Lower leg skin (tissue), 3 donors: ENCODE measurements around the gene IMPACT.

Experiments used
- POLR2A ChIP-seq, 2 donors: fragments of 450-650 bp; IDR thresholded peaks; one replicate each; pipeline ENCODE4 v1.6.1; 2016 to 2017; ENCODE audit warnings: antibody characterized with exemption in 2 of 2, mild to moderate bottlenecking in 1 of 2, moderate library complexity in 1 of 2
- TF ChIP-seq, protein P1 (sequence below), 3 donors: fragments of 450-650 bp; IDR thresholded peaks; one replicate each; pipeline ENCODE4 v1.5.1; 2016; ENCODE audit warnings: antibody characterized with exemption in 3 of 3, mild to moderate bottlenecking in 3 of 3, moderate library complexity in 2 of 3

- TF ChIP-seq, protein P1, sequence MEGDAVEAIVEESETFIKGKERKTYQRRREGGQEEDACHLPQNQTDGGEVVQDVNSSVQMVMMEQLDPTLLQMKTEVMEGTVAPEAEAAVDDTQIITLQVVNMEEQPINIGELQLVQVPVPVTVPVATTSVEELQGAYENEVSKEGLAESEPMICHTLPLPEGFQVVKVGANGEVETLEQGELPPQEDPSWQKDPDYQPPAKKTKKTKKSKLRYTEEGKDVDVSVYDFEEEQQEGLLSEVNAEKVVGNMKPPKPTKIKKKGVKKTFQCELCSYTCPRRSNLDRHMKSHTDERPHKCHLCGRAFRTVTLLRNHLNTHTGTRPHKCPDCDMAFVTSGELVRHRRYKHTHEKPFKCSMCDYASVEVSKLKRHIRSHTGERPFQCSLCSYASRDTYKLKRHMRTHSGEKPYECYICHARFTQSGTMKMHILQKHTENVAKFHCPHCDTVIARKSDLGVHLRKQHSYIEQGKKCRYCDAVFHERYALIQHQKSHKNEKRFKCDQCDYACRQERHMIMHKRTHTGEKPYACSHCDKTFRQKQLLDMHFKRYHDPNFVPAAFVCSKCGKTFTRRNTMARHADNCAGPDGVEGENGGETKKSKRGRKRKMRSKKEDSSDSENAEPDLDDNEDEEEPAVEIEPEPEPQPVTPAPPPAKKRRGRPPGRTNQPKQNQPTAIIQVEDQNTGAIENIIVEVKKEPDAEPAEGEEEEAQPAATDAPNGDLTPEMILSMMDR (IDR thresholded peaks at IDR 0.05): no peak
- TF ChIP-seq POLR2A (IDR thresholded peaks at IDR 0.05): no peak
Observed at GRCh38 chr18:24462838-24463775, 36.6 kb downstream of the IMPACT start.
